Ovary (tissue), 9 donors: ENCODE measurements around the gene ZCCHC2. TPM values are rescaled to one million over a fixed set of nuclear protein-coding genes. Genes with fewer than 3 reads are reported as not detected.

Experiments used
- DNase-seq, 5 donors: peaks; one replicate each; pipeline ENCODE4 v3.0.0-alpha.2; 2019 to 2020
- H3K27ac ChIP-seq, 2 donors: fragments of 200-600 bp; one replicate each; pipeline versions ENCODE4 v1.5.1 to v1.8.0; 2019 to 2022
- H3K27me3 ChIP-seq: fragments of 200-600 bp; one replicate; pipeline ENCODE4 v1.8.0; 2022
- H3K36me3 ChIP-seq: fragments of 200-600 bp; sonication (generic); one replicate; pipeline ENCODE4 v1.5.1; 2019
- H3K4me1 ChIP-seq: one replicate; pipeline ENCODE4 v1.8.1; 2013; ENCODE audit warnings: mild to moderate bottlenecking, moderate library complexity; ENCODE audit not compliant: insufficient read depth
- H3K4me3 ChIP-seq: fragments of 200-600 bp; sonication (generic); one replicate; pipeline ENCODE4 v1.5.1; 2017
- H3K9me3 ChIP-seq, 2 donors: fragments of 200-600 bp in 1 of 2; sonication (generic) in 1 of 2; one replicate each; pipeline versions ENCODE4 v1.5.1 to v1.8.1; 2013 to 2019; ENCODE audit warnings: mild to moderate bottlenecking in 1 of 2, moderate library complexity in 1 of 2
- EP300 ChIP-seq: sonication (generic); formaldehyde crosslinking; IDR thresholded peaks from one replicate; pipeline ENCODE4 v1.6.1; 2017; ENCODE audit warnings: antibody characterized with exemption
- POLR2A ChIP-seq: fragments of 450-650 bp; IDR thresholded peaks from one replicate; pipeline ENCODE4 v1.6.1; 2017; ENCODE audit warnings: antibody characterized with exemption, mild to moderate bottlenecking, moderate library complexity
- WGBS, 3 donors: extraction: QIAGEN DNeasy Blood & Tissue Kit in 1 of 3; methylation state at CpG; one replicate each; pipeline versions ENCODE4 v1.1.5 to v1.1.7; 2013 to 2017; 5-methylcytosine and 5-hydroxymethylcytosine counted together
- intact Hi-C, 4 donors: fragments of 100-400 bp; cut with DNase I; formaldehyde crosslinking; loops; one replicate each; pipeline versions ENCODE4 v1.11.0 to v1.15.1; 2022 to 2023
- polyA plus RNA-seq, 2 donors: library from polyadenylated mRNA; stranded (reverse); fragments of 200-250 nt in 1 of 2; fragments of 350-450 nt in 1 of 2; fragmentation: Illumina TruSeq in 1 of 2; extraction: RNeasy Lipid Tissue Mini Kit (QIAGEN cat#74804) in 1 of 2; gene quantifications; one replicate each; pipeline ENCODE4 v1.2.3, GENCODE V29; 2013 to 2014
- total RNA-seq, 7 donors: library from RNA; depleted of rRNA in 2 of 7; stranded (reverse); fragments of >200 nt in 2 of 7; fragmentation: NEBNext Ultra II Directional in 3 of 7; extraction: Animal tissue kit (Norgen Biotek cat#: 25700) in 3 of 7; gene quantifications; one replicate each; pipeline versions ENCODE4 v1.1.0 to v1.2.4, GENCODE V29; 2016 to 2023
- TF ChIP-seq, protein P1 (sequence below), 3 donors: fragments of 450-650 bp in 2 of 3; fragments of 200-600 bp in 1 of 3; IDR thresholded peaks; one replicate each; pipeline versions ENCODE4 v1.5.1 to v1.8.0; 2016 to 2022; ENCODE audit warnings: antibody characterized with exemption in 3 of 3, mild to moderate bottlenecking in 1 of 3
- donor health status: DM: no; HTN: no; CAD: no; lungs with moderate emphysema.
- donor health status: DM: no; HTN: no; CAD: no.
- donor health status: Bipolar disorder and iron deficiency.
- donor health status: DM: yes; HTN: yes; CAD: no.
- donor health status: DM: no; HTN: no; CAD: no.
- donor health status: DM: yes; HTN: yes; CAD: no.

Gene ZCCHC2
- total and polyA plus RNA-seq, 9 donors: 7.7 to 24.5 (median 21.9) TPM

- intact Hi-C loops: no loop called here
- DNase-seq: peak; percentile 24 to 45 (median 31)
- peaks cover 6% of the 10 kb centered on the region for H3K4me1 ChIP-seq
- no peaks in the 10 kb centered on the region for H3K27me3 ChIP-seq
- 3 to 11% (median 6%) methylated on average over 24 of the region's 24 CpGs for WGBS, 3 donors
- no peaks in the 10 kb centered on the region for H3K9me3 ChIP-seq
- no peak overlapping the region for H3K27ac ChIP-seq
- no peaks in the 10 kb centered on the region for H3K36me3 ChIP-seq
- H3K4me3 ChIP-seq: peak overlapping the region; percentile 26
- TF ChIP-seq POLR2A: no peak
- no peak for TF ChIP-seq EP300
- TF ChIP-seq, protein P1, sequence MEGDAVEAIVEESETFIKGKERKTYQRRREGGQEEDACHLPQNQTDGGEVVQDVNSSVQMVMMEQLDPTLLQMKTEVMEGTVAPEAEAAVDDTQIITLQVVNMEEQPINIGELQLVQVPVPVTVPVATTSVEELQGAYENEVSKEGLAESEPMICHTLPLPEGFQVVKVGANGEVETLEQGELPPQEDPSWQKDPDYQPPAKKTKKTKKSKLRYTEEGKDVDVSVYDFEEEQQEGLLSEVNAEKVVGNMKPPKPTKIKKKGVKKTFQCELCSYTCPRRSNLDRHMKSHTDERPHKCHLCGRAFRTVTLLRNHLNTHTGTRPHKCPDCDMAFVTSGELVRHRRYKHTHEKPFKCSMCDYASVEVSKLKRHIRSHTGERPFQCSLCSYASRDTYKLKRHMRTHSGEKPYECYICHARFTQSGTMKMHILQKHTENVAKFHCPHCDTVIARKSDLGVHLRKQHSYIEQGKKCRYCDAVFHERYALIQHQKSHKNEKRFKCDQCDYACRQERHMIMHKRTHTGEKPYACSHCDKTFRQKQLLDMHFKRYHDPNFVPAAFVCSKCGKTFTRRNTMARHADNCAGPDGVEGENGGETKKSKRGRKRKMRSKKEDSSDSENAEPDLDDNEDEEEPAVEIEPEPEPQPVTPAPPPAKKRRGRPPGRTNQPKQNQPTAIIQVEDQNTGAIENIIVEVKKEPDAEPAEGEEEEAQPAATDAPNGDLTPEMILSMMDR (IDR thresholded peaks at IDR 0.05): no peak
These were observed 88.0 kb downstream of the ZCCHC2 start for GRCh38 chr18:62610701-62611411.

DNA sequence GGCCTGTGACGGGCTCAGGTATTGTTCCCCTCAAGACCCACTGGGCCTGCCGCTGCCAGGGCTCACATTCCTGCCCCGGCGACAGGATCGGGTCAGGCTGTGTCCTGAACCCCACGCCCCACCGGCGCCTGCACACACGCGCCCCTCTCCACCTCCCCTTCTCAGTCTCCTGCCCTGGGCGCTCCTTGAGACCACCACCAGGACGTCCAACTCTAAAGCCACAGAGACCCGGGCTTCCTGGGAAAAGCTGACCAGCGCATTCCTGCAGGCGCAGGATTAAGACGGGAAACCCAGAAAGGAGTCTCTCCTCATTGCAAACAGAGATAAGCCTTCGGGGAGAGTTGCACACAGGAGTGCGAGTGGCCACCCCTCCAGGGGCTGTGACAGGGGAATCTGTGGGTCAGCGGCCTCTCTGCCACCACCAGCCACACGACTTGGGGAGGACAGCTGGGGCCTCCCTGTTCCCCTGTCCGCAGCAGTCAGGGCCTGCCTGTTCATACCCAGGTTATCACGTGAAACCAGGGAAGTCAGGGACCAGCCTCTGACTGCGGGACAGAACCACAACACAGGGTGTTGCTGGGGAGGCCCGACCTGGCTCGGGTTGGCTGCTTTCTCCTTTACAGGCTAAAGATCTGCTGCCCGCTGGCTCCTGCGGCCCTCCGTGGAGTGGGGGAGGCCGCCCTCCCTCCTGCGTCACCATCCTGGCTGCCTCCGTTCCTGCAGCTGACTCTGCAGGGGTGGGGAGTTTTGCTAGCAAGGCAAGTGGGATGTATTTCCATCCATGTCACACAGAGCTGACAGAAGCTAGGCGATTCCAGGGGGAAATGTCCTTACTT lies 88.8 kb downstream of the ZCCHC2 start:
- Histone ChIP-seq H3K36me3 (no peaks in the 10 kb centered on the region), H3K4me1 (peaks cover 6% of the 10 kb centered on the region), H3K4me3 (peak overlapping the region; percentile 26), H3K27me3 (no peaks in the 10 kb centered on the region), H3K9me3 (no peaks in the 10 kb centered on the region), H3K27ac (no peak overlapping the region)
- TF ChIP-seq EP300: no peak
- TF ChIP-seq, protein P1 (IDR thresholded peaks at IDR 0.05): no peak
- TF ChIP-seq POLR2A: no peak
- WGBS, 3 donors: 15 to 51% (median 18%) methylated on average over 32 of the region's 32 CpGs
- intact Hi-C loops: no loop called here
- DNase-seq: peak; percentile 41 to 64 (median 44)

GRCh38 chr18:62612289-62612645 lies 89.4 kb downstream of the ZCCHC2 start:
- TF ChIP-seq POLR2A: no peak
- no peaks in the 10 kb centered on the region for H3K36me3 ChIP-seq
- intact Hi-C loops: no loop called here
- no peak for DNase-seq
- H3K27me3 ChIP-seq: no peaks in the 10 kb centered on the region
- H3K27ac ChIP-seq: no peak overlapping the region
- no peaks in the 10 kb centered on the region for H3K9me3 ChIP-seq
- no peak overlapping the region for H3K4me3 ChIP-seq
- WGBS, 3 donors: 67 to 80% (median 72%) methylated on average over 4 of the region's 4 CpGs
- peaks cover 6% of the 10 kb centered on the region for H3K4me1 ChIP-seq

DNA sequence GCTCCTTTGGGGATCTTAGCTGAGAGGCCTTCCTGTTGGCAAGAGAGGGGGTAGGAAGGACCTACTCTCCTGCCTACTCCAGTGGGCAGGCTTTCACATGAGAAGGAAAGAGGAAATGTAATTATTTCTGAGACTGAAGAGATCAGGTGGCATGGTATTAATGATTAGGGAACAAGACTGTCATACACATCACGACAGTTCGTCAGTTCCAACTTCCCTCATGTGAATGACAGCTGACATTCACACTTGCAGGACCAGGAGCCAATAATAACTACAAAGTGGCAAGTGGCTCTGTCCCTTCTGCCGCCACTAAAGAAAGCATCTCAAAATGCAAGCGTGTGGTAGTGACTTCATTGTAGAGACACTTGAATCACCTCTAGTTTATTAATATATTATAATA lies 90.0 kb downstream of the ZCCHC2 start:
- 94 to 97% (median 96%) methylated on average over 4 of the region's 4 CpGs for WGBS, 3 donors

More for the DNA sequence above, 90.0 kb downstream of the ZCCHC2 start:
- Histone ChIP-seq H3K36me3 (no peaks in the 10 kb centered on the region), H3K4me3 (no peak overlapping the region), H3K27me3 (no peaks in the 10 kb centered on the region), H3K27ac (no peak overlapping the region), H3K4me1 (peaks cover 6% of the 10 kb centered on the region), H3K9me3 (no peaks in the 10 kb centered on the region)
- no peak for DNase-seq
- TF ChIP-seq EP300 (no peak), POLR2A (no peak)
- TF ChIP-seq, protein P1 (IDR thresholded peaks at IDR 0.05): no peak
- intact Hi-C loops: no loop called here
